Measurements from ENCODE around the gene C12orf50. TPM values are rescaled to one million over a fixed set of nuclear protein-coding genes. Genes with fewer than 3 reads are reported as not detected.

C12orf50 gene
- total and polyA plus RNA-seq, 2 of the 8 experiments (the other 6 are each of a cell fraction or from before 2014, with no cell fraction given): not detected

DNA sequence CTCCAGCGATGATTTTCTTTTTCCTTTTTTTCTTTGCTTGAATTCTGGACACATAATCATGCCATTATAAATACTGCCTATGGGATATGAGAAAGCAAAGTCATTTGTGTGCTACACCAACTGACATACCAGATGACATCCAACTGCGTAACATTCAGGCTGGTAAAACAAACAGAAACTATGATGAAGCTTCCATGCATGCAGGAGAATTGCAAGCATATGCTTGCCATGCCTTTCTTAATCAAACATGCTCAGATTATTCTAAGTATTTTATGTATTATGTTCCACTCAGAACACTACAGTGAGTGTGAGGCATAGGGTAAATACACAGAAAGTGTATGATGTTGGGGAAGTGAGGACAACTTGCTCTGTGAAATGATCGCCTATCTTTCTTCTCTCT is 97.4 kb downstream of the C12orf50 start (continued):
- no peak for TF ChIP-seq KDM1A (IDR thresholded peaks at IDR 0.05; ENCODE audit: borderline replicate concordance, low read length)
- no peak for TF ChIP-seq SAP30 (IDR thresholded peaks at IDR 0.05; ENCODE audit: insufficient read depth, insufficient replicate concordance, low read length)
- no peak for TF ChIP-seq CTBP2 (IDR thresholded peaks at IDR 0.05; ENCODE audit: borderline replicate concordance, insufficient read depth, insufficient read length, low read length)
- no peak for TF ChIP-seq CBX8 (IDR thresholded peaks at IDR 0.05; ENCODE audit: borderline replicate concordance, low read depth, low read length)
- TF ChIP-seq GABPA (IDR thresholded peaks at IDR 0.05; ENCODE audit: borderline replicate concordance, insufficient read depth, low read length): no peak

Data from H1 (cell line).